HL-60/S4 (cell line): ENCODE results near the gene KCNMA1.

Experiments
- in situ Hi-C: fragments of 300-500 bp; cut with MboI; formaldehyde crosslinking; loops from 2 replicates; pipeline ENCODE4 v1.14.3; 2022; ENCODE audit warnings: low sequenced_read_pairs

The KCNMA1 gene

GRCh38 chr10:77043420-77043763 is 594.2 kb downstream of the KCNMA1 start:
- in situ Hi-C loops: no loop called here

GRCh38 chr10:77042706-77043419 is 594.7 kb downstream of the KCNMA1 start:
- in situ Hi-C loops: no loop called here

GRCh38 chr10:77041636-77042258 is 595.9 kb downstream of the KCNMA1 start:
- in situ Hi-C loops: no loop called here

GRCh38 chr10:77038407-77038806 is 599.2 kb downstream of the KCNMA1 start:
- in situ Hi-C loops: no loop called here

- in situ Hi-C loops: no loop called here
Observed at GRCh38 chr10:77037735-77038403, 599.7 kb downstream of the KCNMA1 start.

GRCh38 chr10:77036993-77037734 is 600.4 kb downstream of the KCNMA1 start:
- in situ Hi-C loops: no loop called here

GRCh38 chr10:77036276-77036675 is 601.3 kb downstream of the KCNMA1 start:
- in situ Hi-C loops: no loop called here

GRCh38 chr10:77034795-77035194 is 602.8 kb downstream of the KCNMA1 start:
- in situ Hi-C loops: no loop called here

- in situ Hi-C loops: no loop called here
Observed at GRCh38 chr10:77034240-77034639, 603.4 kb downstream of the KCNMA1 start.

GRCh38 chr10:77032188-77032570 is 605.4 kb downstream of the KCNMA1 start:
- in situ Hi-C loops: no loop called here

GRCh38 chr10:77031531-77032187 is 605.9 kb downstream of the KCNMA1 start:
- in situ Hi-C loops: no loop called here

GRCh38 chr10:77030974-77031373 is 606.6 kb downstream of the KCNMA1 start:
- in situ Hi-C loops: no loop called here

GRCh38 chr10:77029777-77030717 is 607.6 kb downstream of the KCNMA1 start:
- in situ Hi-C loops: no loop called here

GRCh38 chr10:77028042-77028441 is 609.6 kb downstream of the KCNMA1 start:
- in situ Hi-C loops: no loop called here

GRCh38 chr10:77027576-77027975 is 610.0 kb downstream of the KCNMA1 start:
- in situ Hi-C loops: no loop called here

- in situ Hi-C loops: no loop called here
Observed at GRCh38 chr10:77027141-77027540, 610.5 kb downstream of the KCNMA1 start.

GRCh38 chr10:77026148-77026547 is 611.5 kb downstream of the KCNMA1 start:
- in situ Hi-C loops: no loop called here

GRCh38 chr10:77024461-77024860 is 613.1 kb downstream of the KCNMA1 start:
- in situ Hi-C loops: no loop called here

- in situ Hi-C loops: no loop called here
Observed at GRCh38 chr10:77023396-77023795, 614.2 kb downstream of the KCNMA1 start.

GRCh38 chr10:77022671-77023070 is 614.9 kb downstream of the KCNMA1 start:
- in situ Hi-C loops: no loop called here
